Trophoblast cell (in vitro differentiated cells and primary cell): ENCODE measurements around the gene CRACR2B.

Source experiments
- DNase-seq, 2 donors: peaks; one replicate each; pipeline ENCODE4 v3.0.0-alpha.2; 2016
- H2AFZ ChIP-seq: 2 replicates; pipeline ENCODE4 v1.6.1; 2013; ENCODE audit warnings: low read length, moderate library complexity, mild to moderate bottlenecking; ENCODE audit not compliant: insufficient read depth, poor library complexity
- H2AK5ac ChIP-seq: 2 replicates; pipeline ENCODE4 v1.6.1; 2013; ENCODE audit warnings: mild to moderate bottlenecking, low read length
- H2BK120ac ChIP-seq: 2 replicates; pipeline ENCODE4 v1.6.1; 2013; ENCODE audit warnings: low read length, mild to moderate bottlenecking, moderate library complexity; ENCODE audit not compliant: insufficient read depth, poor library complexity
- H2BK12ac ChIP-seq: 2 replicates; pipeline ENCODE4 v1.6.1; 2013; ENCODE audit warnings: mild to moderate bottlenecking, low read length, moderate library complexity
- H2BK5ac ChIP-seq: 2 replicates; pipeline ENCODE4 v1.6.1; 2013; ENCODE audit warnings: low read length, low read depth, moderate library complexity, mild to moderate bottlenecking; ENCODE audit not compliant: poor library complexity
- H3K14ac ChIP-seq: 2 replicates; pipeline ENCODE4 v1.6.1; 2013; ENCODE audit warnings: mild to moderate bottlenecking, low read length
- H3K18ac ChIP-seq: 2 replicates; pipeline ENCODE4 v1.6.1; 2013; ENCODE audit warnings: mild to moderate bottlenecking, low read length
- H3K23ac ChIP-seq: 2 replicates; pipeline ENCODE4 v1.6.1; 2013; ENCODE audit warnings: low read length
- H3K27ac ChIP-seq: 2 replicates; pipeline ENCODE4 v1.5.1; 2013; ENCODE audit warnings: low read depth, mild to moderate bottlenecking, inconsistent platforms, low read length, moderate library complexity
- H3K27me3 ChIP-seq: 2 replicates; pipeline ENCODE4 v1.6.1; 2013; ENCODE audit warnings: inconsistent platforms, mild to moderate bottlenecking, low read length, moderate library complexity; ENCODE audit not compliant: insufficient read depth
- H3K36me3 ChIP-seq, 2 experiments: 1 replicate in 1 of 2; 2 replicates in 1 of 2; pipeline ENCODE4 v1.6.1; 2013; ENCODE audit warnings: low read length in 2 of 2, mild to moderate bottlenecking in 2 of 2, moderate library complexity in 1 of 2; ENCODE audit not compliant: insufficient read depth in 2 of 2, control insufficient read depth in 1 of 2
- H3K4ac ChIP-seq: 2 replicates; pipeline ENCODE4 v1.6.1; 2013; ENCODE audit warnings: low read depth, mild to moderate bottlenecking, low read length, moderate library complexity
- H3K4me1 ChIP-seq, 2 experiments: 1 replicate in 1 of 2; 2 replicates in 1 of 2; pipeline ENCODE4 v1.6.1; 2013; ENCODE audit warnings: low read length in 2 of 2, mild to moderate bottlenecking in 2 of 2, moderate library complexity in 1 of 2; ENCODE audit not compliant: insufficient read depth in 2 of 2, control insufficient read depth in 1 of 2
- H3K4me2 ChIP-seq: 2 replicates; pipeline ENCODE4 v1.6.1; 2013; ENCODE audit warnings: inconsistent platforms, mild to moderate bottlenecking, low read length, moderate library complexity
- H3K4me3 ChIP-seq: 2 replicates; pipeline ENCODE4 v1.5.1; 2013; ENCODE audit warnings: mild to moderate bottlenecking, low read depth, low read length, inconsistent platforms
- H3K79me1 ChIP-seq: one replicate; pipeline ENCODE4 v1.6.1; 2013; ENCODE audit warnings: low read length
- H3K79me2 ChIP-seq: 2 replicates; pipeline ENCODE4 v1.6.1; 2013; ENCODE audit warnings: low read length, mild to moderate bottlenecking; ENCODE audit not compliant: control insufficient read depth, insufficient read depth, poor library complexity
- H3K9ac ChIP-seq: 2 replicates; pipeline ENCODE4 v1.6.1; 2013; ENCODE audit warnings: mild to moderate bottlenecking, low read length
- H3K9me3 ChIP-seq: 2 replicates; pipeline ENCODE4 v1.6.1; 2013; ENCODE audit warnings: low read depth, mild to moderate bottlenecking, control low read depth, inconsistent platforms, low read length; ENCODE audit not compliant: insufficient read depth
- H4K12ac ChIP-seq: 2 replicates; pipeline ENCODE4 v1.6.1; 2013; ENCODE audit warnings: low read depth, mild to moderate bottlenecking, low read length, moderate library complexity
- H4K8ac ChIP-seq: 2 replicates; pipeline ENCODE4 v1.6.1; 2013; ENCODE audit warnings: low read depth, mild to moderate bottlenecking, low read length, moderate library complexity
- H4K91ac ChIP-seq: one replicate; pipeline ENCODE4 v1.6.1; 2013; ENCODE audit warnings: low read depth, mild to moderate bottlenecking, low read length, moderate library complexity
- WGBS: extraction: QIAGEN DNeasy Blood & Tissue Kit; methylation state at CpG from one replicate; pipeline ENCODE4 v1.1.7; 2013; ENCODE audit warnings: missing lambda C conversion rate; ENCODE audit not compliant: insufficient read length, insufficient coverage; ENCODE audit errors: extremely low coverage; 5-methylcytosine and 5-hydroxymethylcytosine counted together

The CRACR2B gene

GRCh38 chr11:869399-870126, 41.8 kb downstream of the CRACR2B start:
- H3K27ac ChIP-seq = no peak overlapping the region
- peaks cover 4 to 12% of the 10 kb centered on the region in 2 experiments for H3K36me3 ChIP-seq
- no peak overlapping the region for H3K14ac ChIP-seq
- no peak overlapping the region for H2BK5ac ChIP-seq
- DNase-seq = no peak
- no peak overlapping the region for H3K4me3 ChIP-seq
- no peaks in the 10 kb centered on the region for H3K27me3 ChIP-seq
- H3K9me3 ChIP-seq = no peaks in the 10 kb centered on the region
- no peak overlapping the region for H3K18ac ChIP-seq
- no peak overlapping the region for H3K9ac ChIP-seq
- no peaks in the 10 kb centered on the region for H3K4me1 ChIP-seq
- H4K12ac ChIP-seq = peak overlapping the region; percentile 39
- no peaks in the 10 kb centered on the region for H3K79me1 ChIP-seq
- H4K8ac ChIP-seq = no peak overlapping the region
- no CpG with 5 or more reads among the region's 25 CpGs for WGBS
- H3K79me2 ChIP-seq = no peaks in the 10 kb centered on the region
- no peak overlapping the region for H2BK12ac ChIP-seq
- H2AFZ ChIP-seq = no peak overlapping the region
- no peak overlapping the region for H2AK5ac ChIP-seq
- H3K23ac ChIP-seq = no peak overlapping the region
- no peak overlapping the region for H4K91ac ChIP-seq
- no peak overlapping the region for H2BK120ac ChIP-seq
- no peak overlapping the region for H3K4ac ChIP-seq
- no peak overlapping the region for H3K4me2 ChIP-seq

DNA sequence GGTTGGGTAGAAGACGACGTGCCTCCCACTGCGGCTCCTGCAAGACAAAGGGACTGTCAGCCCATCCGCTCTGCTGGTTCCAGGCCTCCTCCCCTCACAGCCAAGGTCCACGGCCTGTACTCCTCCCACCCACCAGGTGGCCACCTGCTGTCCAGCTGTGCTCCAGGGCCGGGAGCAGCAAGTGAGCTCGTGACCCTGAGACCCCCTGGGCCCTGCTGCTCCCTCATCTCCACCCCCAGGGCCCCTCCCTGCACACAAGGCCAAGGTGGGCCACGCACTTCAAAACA, 42.4 kb downstream of the CRACR2B start:
- Histone ChIP-seq H3K79me2 (no peaks in the 10 kb centered on the region), H4K12ac (peak overlapping the region; percentile 39), H3K36me3 (peaks cover 5 to 12% of the 10 kb centered on the region in 2 experiments), H2BK12ac (no peak overlapping the region), H3K18ac (no peak overlapping the region), H3K9me3 (no peaks in the 10 kb centered on the region), H3K27ac (no peak overlapping the region), H2AK5ac (no peak overlapping the region), H3K4me1 (no peaks in the 10 kb centered on the region), H3K79me1 (no peaks in the 10 kb centered on the region), H2BK5ac (no peak overlapping the region), H3K27me3 (no peaks in the 10 kb centered on the region), H3K4me2 (no peak overlapping the region), H4K8ac (no peak overlapping the region), H2AFZ (no peak overlapping the region), H4K91ac (no peak overlapping the region), H3K23ac (no peak overlapping the region), H3K9ac (no peak overlapping the region), H2BK120ac (no peak overlapping the region), H3K4ac (no peak overlapping the region), H3K14ac (no peak overlapping the region), H3K4me3 (no peak overlapping the region)
- WGBS = no CpG with 5 or more reads among the region's 8 CpGs
- peak in 1 of 2 donors; percentile 20 for DNase-seq

DNA sequence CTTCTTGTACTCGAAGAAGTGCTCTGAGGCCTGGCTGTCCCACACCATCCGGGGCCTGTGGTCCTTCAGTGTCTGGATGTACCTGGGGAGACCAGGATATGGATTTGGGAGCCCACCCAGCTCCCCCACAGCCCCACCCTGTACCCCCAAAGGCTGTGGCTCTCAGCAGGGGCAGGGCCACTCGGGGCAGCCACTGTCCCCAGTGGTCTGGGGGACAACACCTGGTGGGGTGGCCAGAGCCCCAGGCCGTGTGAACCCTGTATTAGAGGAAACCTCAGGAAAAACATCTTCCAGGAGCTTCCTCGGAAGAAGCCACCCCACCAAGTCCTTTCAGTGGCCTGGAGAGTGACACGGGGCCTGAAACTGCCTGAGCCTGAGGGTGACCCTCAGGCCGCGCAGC, 42.7 kb downstream of the CRACR2B start:
- DNase-seq = no peak
- H2BK5ac ChIP-seq = no peak overlapping the region
- no peaks in the 10 kb centered on the region for H3K79me1 ChIP-seq
- H3K79me2 ChIP-seq = no peaks in the 10 kb centered on the region
- H3K18ac ChIP-seq = no peak overlapping the region
- H3K4me1 ChIP-seq = no peaks in the 10 kb centered on the region
- no peak overlapping the region for H2BK120ac ChIP-seq
- H2AK5ac ChIP-seq = no peak overlapping the region
- no peak overlapping the region for H3K9ac ChIP-seq
- H3K27ac ChIP-seq = no peak overlapping the region
- H3K4me3 ChIP-seq = no peak overlapping the region
- no peak overlapping the region for H3K14ac ChIP-seq
- no peak overlapping the region for H4K8ac ChIP-seq
- no peak overlapping the region for H3K4ac ChIP-seq
- H3K27me3 ChIP-seq = no peaks in the 10 kb centered on the region
- H3K9me3 ChIP-seq = no peaks in the 10 kb centered on the region
- H2AFZ ChIP-seq = no peak overlapping the region
- H3K23ac ChIP-seq = no peak overlapping the region
- no peak overlapping the region for H3K4me2 ChIP-seq
- H3K36me3 ChIP-seq = peaks cover 5 to 12% of the 10 kb centered on the region in 2 experiments
- no peak overlapping the region for H4K12ac ChIP-seq
- H2BK12ac ChIP-seq = no peak overlapping the region
- no CpG with 5 or more reads among the region's 8 CpGs for WGBS
- no peak overlapping the region for H4K91ac ChIP-seq

GRCh38 chr11:871472-871871, 43.8 kb downstream of the CRACR2B start:
- Histone ChIP-seq H4K91ac (no peak overlapping the region), H2BK12ac (no peak overlapping the region), H3K4ac (no peak overlapping the region), H2AK5ac (no peak overlapping the region), H2BK5ac (no peak overlapping the region), H3K23ac (no peak overlapping the region), H3K36me3 (peaks cover 10 to 12% of the 10 kb centered on the region in 2 experiments), H3K27me3 (no peaks in the 10 kb centered on the region), H3K14ac (no peak overlapping the region), H2AFZ (no peak overlapping the region), H4K8ac (no peak overlapping the region), H3K4me2 (no peak overlapping the region), H2BK120ac (no peak overlapping the region), H3K9me3 (no peaks in the 10 kb centered on the region), H3K18ac (no peak overlapping the region), H3K9ac (no peak overlapping the region), H3K27ac (no peak overlapping the region), H3K4me1 (no peaks in the 10 kb centered on the region), H3K79me1 (no peaks in the 10 kb centered on the region), H3K4me3 (no peak overlapping the region), H3K79me2 (no peaks in the 10 kb centered on the region), H4K12ac (no peak overlapping the region)
- WGBS = no CpG with 5 or more reads among the region's 9 CpGs
- DNase-seq = no peak
